SU-DHL-6 (cell line): ENCODE results near the gene PIK3CD.

ENCODE experiments used
- EZH2phosphoT487 ChIP-seq: fragments of 200-600 bp; sonication (generic), shearing (Covaris generic); conservative IDR thresholded peaks from 2 replicates; pipeline ENCODE4 v1.6.1; 2018; ENCODE audit warnings: mild to moderate bottlenecking, antibody characterized with exemption, low read length, moderate library complexity, mixed read lengths
- TF ChIP-seq, protein P1 (sequence below): fragments of 200-600 bp; sonication (generic); IDR thresholded peaks from one replicate; pipeline ENCODE4 v1.5.1; 2017; ENCODE audit warnings: antibody characterized with exemption, mild to moderate bottlenecking, low read length, moderate library complexity; ENCODE audit not compliant: insufficient read depth, poor library complexity, severe bottlenecking

GRCh38 chr1:9687874-9688582 lies 36.5 kb downstream of the PIK3CD start:
- TF ChIP-seq, protein P1, sequence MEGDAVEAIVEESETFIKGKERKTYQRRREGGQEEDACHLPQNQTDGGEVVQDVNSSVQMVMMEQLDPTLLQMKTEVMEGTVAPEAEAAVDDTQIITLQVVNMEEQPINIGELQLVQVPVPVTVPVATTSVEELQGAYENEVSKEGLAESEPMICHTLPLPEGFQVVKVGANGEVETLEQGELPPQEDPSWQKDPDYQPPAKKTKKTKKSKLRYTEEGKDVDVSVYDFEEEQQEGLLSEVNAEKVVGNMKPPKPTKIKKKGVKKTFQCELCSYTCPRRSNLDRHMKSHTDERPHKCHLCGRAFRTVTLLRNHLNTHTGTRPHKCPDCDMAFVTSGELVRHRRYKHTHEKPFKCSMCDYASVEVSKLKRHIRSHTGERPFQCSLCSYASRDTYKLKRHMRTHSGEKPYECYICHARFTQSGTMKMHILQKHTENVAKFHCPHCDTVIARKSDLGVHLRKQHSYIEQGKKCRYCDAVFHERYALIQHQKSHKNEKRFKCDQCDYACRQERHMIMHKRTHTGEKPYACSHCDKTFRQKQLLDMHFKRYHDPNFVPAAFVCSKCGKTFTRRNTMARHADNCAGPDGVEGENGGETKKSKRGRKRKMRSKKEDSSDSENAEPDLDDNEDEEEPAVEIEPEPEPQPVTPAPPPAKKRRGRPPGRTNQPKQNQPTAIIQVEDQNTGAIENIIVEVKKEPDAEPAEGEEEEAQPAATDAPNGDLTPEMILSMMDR, result no peak
- no peak for TF ChIP-seq EZH2phosphoT487
